H1 (cell line): ENCODE results near the gene BRSK2. TPM values are rescaled to one million over a fixed set of nuclear protein-coding genes. Genes with fewer than 3 reads are reported as not detected.

ENCODE experiments used
- CTCF ChIA-PET: fragments of 300-600 bp; sonication (Branson Sonifier 250); formaldehyde crosslinking; loops from one replicate; lab custom pipeline; 2021; ENCODE audit not compliant: partially characterized antibody; lab: Charles Lee
- POLR2A ChIA-PET: fragments of 300-600 bp; sonication (Branson Sonifier 250); formaldehyde crosslinking; loops from one replicate; lab custom pipeline; 2021; ENCODE audit warnings: inconsistent platforms; ENCODE audit not compliant: partially characterized antibody; lab: Charles Lee
- DNase-seq, 2 experiments: peaks; one replicate each; pipeline versions ENCODE4 v3.0.0 to v3.0.0-alpha.2; 2010 to 2022; ENCODE audit warnings: low spot score in 2 of 2, low read depth in 1 of 2, mixed read lengths in 1 of 2
- FAIRE-seq: peaks from 2 replicates; lab custom pipeline; 2011; peaks lifted over from hg19 to GRCh38; lab: Jason Lieb, UNC
- H2AFZ ChIP-seq: 2 replicates; pipeline ENCODE4 v1.8.1; 2012; ENCODE audit warnings: low read length, inconsistent platforms
- H2AK5ac ChIP-seq: 2 replicates; pipeline ENCODE4 v1.6.1; 2013; ENCODE audit warnings: low read depth, low read length
- H2BK120ac ChIP-seq: replicated peaks from 2 replicates; pipeline ENCODE3; 2013; ENCODE audit warnings: low read depth, low read length, inconsistent platforms
- H2BK12ac ChIP-seq: 2 replicates; pipeline ENCODE4 v1.6.1; 2013; ENCODE audit warnings: low read depth, low read length
- H2BK15ac ChIP-seq: 2 replicates; pipeline ENCODE4 v1.6.1; 2013; ENCODE audit warnings: low read length
- H2BK20ac ChIP-seq: 2 replicates; pipeline ENCODE4 v1.6.1; 2013; ENCODE audit warnings: low read length
- H2BK5ac ChIP-seq: 2 replicates; pipeline ENCODE4 v1.6.1; 2013; ENCODE audit warnings: low read depth, low read length
- H3K14ac ChIP-seq: 2 replicates; pipeline ENCODE4 v1.6.1; 2013; ENCODE audit warnings: inconsistent platforms; ENCODE audit not compliant: insufficient read length
- H3K18ac ChIP-seq: 2 replicates; pipeline ENCODE4 v1.6.1; 2013; ENCODE audit warnings: low read length; ENCODE audit errors: extremely low read depth
- H3K23ac ChIP-seq: 2 replicates; pipeline ENCODE4 v1.6.1; 2013; ENCODE audit warnings: inconsistent platforms; ENCODE audit not compliant: insufficient read length
- H3K23me2 ChIP-seq: 2 replicates; pipeline ENCODE4 v1.6.1; 2013; ENCODE audit warnings: low read depth, low read length
- H3K27ac ChIP-seq: 2 replicates; pipeline ENCODE4 v1.6.1; 2011; ENCODE audit warnings: low read depth, low read length, inconsistent platforms
- H3K27me3 ChIP-seq, 4 experiments: replicated peaks in 1 of 4; 1 replicate in 1 of 4; 2 replicates in 3 of 4; pipeline versions ENCODE4 v1.6.1 to v1.8.1; 2011 to 2013; ENCODE audit warnings: low read length in 3 of 4, mild to moderate bottlenecking in 3 of 4, inconsistent platforms in 2 of 4, mixed read lengths in 2 of 4, moderate library complexity in 1 of 4; ENCODE audit not compliant: control insufficient read depth in 3 of 4, insufficient read depth in 3 of 4; ENCODE audit errors: extremely low read depth in 1 of 4
- H3K36me3 ChIP-seq, 4 experiments: 2 replicates each; pipeline versions ENCODE4 v1.6.1 to v1.8.1; 2011 to 2013; ENCODE audit warnings: mild to moderate bottlenecking in 4 of 4, low read length in 3 of 4, moderate library complexity in 2 of 4, control low read depth in 1 of 4, inconsistent platforms in 1 of 4; ENCODE audit not compliant: insufficient read depth in 4 of 4, control insufficient read depth in 2 of 4
- H3K4ac ChIP-seq: replicated peaks from 2 replicates; pipeline ENCODE3; 2013; ENCODE audit warnings: low read length, low read depth, mixed read lengths, inconsistent platforms; ENCODE audit not compliant: insufficient read length
- H3K4me1 ChIP-seq, 4 experiments: replicated peaks in 1 of 4; 1 replicate in 1 of 4; 2 replicates in 3 of 4; pipeline versions ENCODE4 v1.6.1 to v1.8.1; 2011 to 2013; ENCODE audit warnings: low read length in 3 of 4, inconsistent platforms in 2 of 4, mixed read lengths in 1 of 4; ENCODE audit not compliant: insufficient read depth in 4 of 4, control insufficient read depth in 3 of 4
- H3K4me2 ChIP-seq, 2 experiments: 2 replicates each; pipeline versions ENCODE4 v1.6.1 to v1.8.1; 2011 to 2013; ENCODE audit warnings: low read depth in 2 of 2, low read length in 2 of 2, control low read depth in 1 of 2, inconsistent platforms in 1 of 2, mild to moderate bottlenecking in 1 of 2; ENCODE audit not compliant: insufficient read depth in 1 of 2
- H3K4me3 ChIP-seq, 4 experiments: fragments of 200-600, 300-600 bp in 1 of 4; sonication (generic), shearing (Covaris generic), sonication (Bioruptor Twin) in 1 of 4; 2 replicates each; pipeline versions ENCODE4 v1.5.1 to v1.8.1; 2011 to 2016; ENCODE audit warnings: low read length in 4 of 4, low read depth in 3 of 4, control low read depth in 2 of 4, inconsistent platforms in 2 of 4, mild to moderate bottlenecking in 2 of 4, mixed read lengths in 1 of 4, moderate library complexity in 1 of 4; ENCODE audit not compliant: insufficient read depth in 2 of 4; ENCODE audit errors: extremely low read depth in 1 of 4
- H3K56ac ChIP-seq: replicated peaks from 2 replicates; pipeline ENCODE3; 2013; ENCODE audit warnings: low read depth, mild to moderate bottlenecking, mixed read lengths, low read length, inconsistent platforms; ENCODE audit not compliant: insufficient read length
- H3K79me1 ChIP-seq: 2 replicates; pipeline ENCODE4 v1.6.1; 2013; ENCODE audit warnings: low read depth, low read length, control low read depth
- H3K79me2 ChIP-seq, 2 experiments: 2 replicates each; pipeline versions ENCODE4 v1.6.1 to v1.8.1; 2012 to 2013; ENCODE audit warnings: low read length in 2 of 2, mild to moderate bottlenecking in 2 of 2, inconsistent platforms in 1 of 2; ENCODE audit not compliant: insufficient read depth in 2 of 2, control insufficient read depth in 1 of 2
- H3K9ac ChIP-seq, 4 experiments: replicated peaks in 1 of 4; 1 replicate in 1 of 4; 2 replicates in 3 of 4; pipeline versions ENCODE4 v1.6.1 to v1.8.1; 2011 to 2013; ENCODE audit warnings: low read depth in 3 of 4, low read length in 3 of 4, control low read depth in 2 of 4, mild to moderate bottlenecking in 2 of 4, moderate library complexity in 2 of 4, inconsistent platforms in 1 of 4; ENCODE audit errors: extremely low read depth in 1 of 4
- H3K9me3 ChIP-seq, 2 experiments: 2 replicates each; pipeline versions ENCODE4 v1.6.1 to v1.8.1; 2012 to 2013; ENCODE audit warnings: mild to moderate bottlenecking in 2 of 2, moderate library complexity in 2 of 2, control low read depth in 1 of 2, inconsistent platforms in 1 of 2, low read depth in 1 of 2, low read length in 1 of 2, mixed read lengths in 1 of 2; ENCODE audit not compliant: insufficient read depth in 2 of 2
- H4K20me1 ChIP-seq, 2 experiments: replicated peaks in 1 of 2; 2 replicates each; pipeline versions ENCODE3 to v1.8.1; 2011 to 2013; ENCODE audit warnings: inconsistent platforms in 2 of 2, low read length in 2 of 2, mild to moderate bottlenecking in 1 of 2; ENCODE audit not compliant: insufficient read depth in 2 of 2, control insufficient read depth in 1 of 2
- H4K5ac ChIP-seq: 2 replicates; pipeline ENCODE4 v1.6.1; 2013; ENCODE audit warnings: low read length, low read depth, mixed read lengths, inconsistent platforms; ENCODE audit not compliant: insufficient read length
- H4K8ac ChIP-seq: 2 replicates; pipeline ENCODE4 v1.8.0; 2013; ENCODE audit warnings: mild to moderate bottlenecking, moderate library complexity, low read length, inconsistent platforms; ENCODE audit not compliant: insufficient read depth; ENCODE audit errors: extremely low read depth
- H4K91ac ChIP-seq: replicated peaks from 2 replicates; pipeline ENCODE3; 2013; ENCODE audit warnings: low read length, mixed read lengths, inconsistent platforms; ENCODE audit not compliant: insufficient read length
- CTBP2 ChIP-seq: IDR thresholded peaks from 2 replicates; pipeline ENCODE4 v1.7.0; 2011; ENCODE audit warnings: borderline replicate concordance, mild to moderate bottlenecking, moderate library complexity, mixed read lengths, low read length; ENCODE audit not compliant: insufficient read depth, insufficient read length
- KDM4A ChIP-seq: IDR thresholded peaks from one replicate; pipeline ENCODE4 v1.7.1; 2012; ENCODE audit warnings: low read depth, mild to moderate bottlenecking, moderate library complexity, low read length, inconsistent platforms; ENCODE audit not compliant: severe bottlenecking
- WGBS, 2 experiments: shearing (Covaris generic) in 1 of 2; methylation state at CpG; one replicate each; pipeline versions ENCODE4 v1.1.6 to v1.1.7; 2013 to 2015; ENCODE audit warnings: low lambda C conversion rate in 2 of 2, mixed read lengths in 2 of 2, inconsistent platforms in 1 of 2, low coverage in 1 of 2, missing lambda C conversion rate in 1 of 2; ENCODE audit not compliant: insufficient replicate concordance in 2 of 2, insufficient coverage in 1 of 2, insufficient read length in 1 of 2; ENCODE audit errors: extremely low coverage in 1 of 2, missing lambda C conversion rate in 1 of 2; 5-methylcytosine and 5-hydroxymethylcytosine counted together
- polyA plus RNA-seq, 7 experiments: library from polyadenylated mRNA; depleted of rRNA in 3 of 7; stranded (reverse) in 5 of 7; unstranded in 2 of 7; fragments of >200 nt in 5 of 7; fragments of 200-250 nt in 2 of 7; gene quantifications; 1 replicate in 5 of 7; 2 replicates in 1 of 7; 4 replicates in 1 of 7; pipeline versions ENCODE4 v1.2.1 to v1.2.3, GENCODE V29; 2011 to 2013; ENCODE audit warnings: missing spikeins in 2 of 7, mixed read lengths in 2 of 7
- total RNA-seq: library from RNA; stranded (reverse); fragmentation: NEBNext Ultra II Directional; extraction: Animal tissue kit (Norgen Biotek cat#: 25700); gene quantifications from 2 replicates; pipeline ENCODE4 v1.2.1, GENCODE V29; 2021

Gene BRSK2
- total and polyA plus RNA-seq, 2 of the 8 experiments (the other 6 are each of a cell fraction or from before 2014, with no cell fraction given) = 17.3 to 27.1 TPM

DNA sequence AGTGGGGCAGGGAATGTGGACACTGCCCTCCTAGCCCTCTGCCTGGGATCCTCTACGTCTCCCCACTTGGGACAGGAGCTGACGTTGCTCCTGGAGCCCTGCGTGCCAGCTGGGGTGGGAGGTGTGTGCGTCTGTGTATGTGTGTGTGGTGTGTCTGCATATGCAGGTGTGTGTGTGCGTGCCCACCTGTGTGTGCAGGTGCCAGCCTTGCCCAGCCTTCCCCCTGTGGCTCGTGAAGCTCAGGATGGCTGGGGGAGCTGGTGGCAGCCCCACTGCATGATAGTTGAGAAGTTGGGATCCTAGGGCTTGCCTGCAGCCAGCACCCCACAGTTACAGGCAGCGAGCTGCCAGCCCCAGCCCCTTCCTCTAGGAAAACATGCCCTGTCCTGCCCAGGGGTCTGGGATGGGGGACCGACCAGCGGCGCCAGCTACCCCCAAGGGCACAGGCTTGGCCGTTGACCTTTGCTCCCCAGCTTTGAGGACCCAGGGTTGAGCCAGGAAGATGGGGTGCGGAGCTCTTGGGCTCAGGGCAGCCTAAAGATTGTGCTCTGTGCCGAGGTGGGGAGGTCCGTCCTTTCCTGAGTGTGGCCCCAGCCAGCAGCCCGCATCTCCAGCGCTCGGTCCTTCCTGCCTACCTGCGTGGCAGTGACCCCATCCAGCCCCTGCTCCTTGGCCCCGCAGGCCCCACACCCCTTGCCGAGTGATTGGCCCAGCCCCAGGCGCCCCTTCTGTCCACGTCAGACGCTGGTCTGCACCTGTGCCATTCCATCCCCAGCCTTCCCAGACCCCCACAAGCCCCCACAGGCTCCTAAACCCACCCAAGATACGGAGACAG, 15.7 kb downstream of the BRSK2 start:
- H4K91ac ChIP-seq = no peak overlapping the region
- no peak overlapping the region for H4K5ac ChIP-seq
- peaks cover 0 to 11% of the 10 kb centered on the region in 2 experiments; a peak in 3 of 4 replicates for H3K79me2 ChIP-seq
- no peaks in the 10 kb centered on the region for H3K36me3 ChIP-seq
- no peak overlapping the region for H3K27ac ChIP-seq
- FAIRE-seq (no peak), DNase-seq (no peak)
- no peak overlapping the region for H2BK15ac ChIP-seq
- no peak overlapping the region for H3K4me3 ChIP-seq
- no peak overlapping the region for H3K23ac ChIP-seq
- H2BK5ac ChIP-seq = no peak overlapping the region
- H3K14ac ChIP-seq = no peak overlapping the region
- H3K4me1 ChIP-seq = peaks cover 0 to 2% (median 0%) of the 10 kb centered on the region in 4 experiments; a peak in 1 of 7 replicates
- H3K4ac ChIP-seq = no peak overlapping the region
- peaks cover 29% of the 10 kb centered on the region for H3K79me1 ChIP-seq
- no peak overlapping the region for H3K4me2 ChIP-seq
- H3K9me3 ChIP-seq = no peaks in the 10 kb centered on the region
- peaks cover 30 to 49% of the 10 kb centered on the region in 2 experiments for H4K20me1 ChIP-seq
- H2AK5ac ChIP-seq = no peak overlapping the region
- no peak for TF ChIP-seq CTBP2
- no peak for TF ChIP-seq KDM4A
- no peak overlapping the region; the same call in 1 of the 2 replicates for H4K8ac ChIP-seq
- CTCF ChIA-PET = interaction anchor here (0.8 to 1.8 kb wide), 3 partner anchors 17 to 107 kb away, joined by 3 to 5 read pairs (median 3); no protein-coding TSS in a partner anchor
- H2BK20ac ChIP-seq = no peak overlapping the region
- no peak overlapping the region for H2BK12ac ChIP-seq
- H2AFZ ChIP-seq = no peak overlapping the region
- no peak overlapping the region for H3K9ac ChIP-seq
- H3K23me2 ChIP-seq = no peaks in the 10 kb centered on the region
- POLR2A ChIA-PET = no interaction called here
- H2BK120ac ChIP-seq = no peak overlapping the region
- H3K18ac ChIP-seq = no peak overlapping the region
- H3K27me3 ChIP-seq = no peaks in the 10 kb centered on the region
- 90% methylated on average over 20 of the region's 24 CpGs; no CpG with 5 or more reads in 1 of the 2 experiments for WGBS, 2 experiments
- no peak overlapping the region for H3K56ac ChIP-seq
